Measurements from ENCODE around the gene TPM4. TPM values are rescaled to one million over a fixed set of nuclear protein-coding genes. Genes with fewer than 3 reads are reported as not detected.

Gene TPM4
- total and polyA plus RNA-seq, 2 of the 13 experiments (the other 11 are each of a cell fraction or from before 2014, with no cell fraction given): 180 to 188 TPM

- peak; percentile 95 for TF ChIP-seq HOXA3 (CRISPR knock-in tag; IDR thresholded peaks at IDR 0.05)
- TF ChIP-seq RBFOX2 (IDR thresholded peaks at IDR 0.05; ENCODE audit: low read depth, low read length): peak; percentile 89
- TF ChIP-seq, protein P1, sequence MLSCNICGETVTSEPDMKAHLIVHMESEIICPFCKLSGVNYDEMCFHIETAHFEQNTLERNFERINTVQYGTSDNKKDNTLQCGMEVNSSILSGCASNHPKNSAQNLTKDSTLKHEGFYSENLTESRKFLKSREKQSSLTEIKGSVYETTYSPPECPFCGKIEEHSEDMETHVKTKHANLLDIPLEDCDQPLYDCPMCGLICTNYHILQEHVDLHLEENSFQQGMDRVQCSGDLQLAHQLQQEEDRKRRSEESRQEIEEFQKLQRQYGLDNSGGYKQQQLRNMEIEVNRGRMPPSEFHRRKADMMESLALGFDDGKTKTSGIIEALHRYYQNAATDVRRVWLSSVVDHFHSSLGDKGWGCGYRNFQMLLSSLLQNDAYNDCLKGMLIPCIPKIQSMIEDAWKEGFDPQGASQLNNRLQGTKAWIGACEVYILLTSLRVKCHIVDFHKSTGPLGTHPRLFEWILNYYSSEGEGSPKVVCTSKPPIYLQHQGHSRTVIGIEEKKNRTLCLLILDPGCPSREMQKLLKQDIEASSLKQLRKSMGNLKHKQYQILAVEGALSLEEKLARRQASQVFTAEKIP (CRISPR knock-in tag; IDR thresholded peaks at IDR 0.05; ENCODE audit: borderline replicate concordance): no peak
- TF ChIP-seq TAF1 (CRISPR knock-in tag; IDR thresholded peaks at IDR 0.05): peak; percentile 60
- no peak for TF ChIP-seq CEBPZ (IDR thresholded peaks at IDR 0.05; ENCODE audit: low read length)
- TF ChIP-seq ZNF891 (CRISPR knock-in tag; IDR thresholded peaks at IDR 0.05): no peak
- peak; percentile 17 for TF ChIP-seq RARA (CRISPR knock-in tag; IDR thresholded peaks at IDR 0.05)
- TF ChIP-seq ZNF75D (CRISPR knock-in tag; IDR thresholded peaks at IDR 0.05; ENCODE audit: borderline replicate concordance): no peak
- TF ChIP-seq ZNF318 (CRISPR knock-in tag; IDR thresholded peaks at IDR 0.05): no peak
- no peak for TF ChIP-seq ZFP41 (CRISPR knock-in tag; IDR thresholded peaks at IDR 0.05; ENCODE audit: borderline replicate concordance)
- TF ChIP-seq, protein P2, sequence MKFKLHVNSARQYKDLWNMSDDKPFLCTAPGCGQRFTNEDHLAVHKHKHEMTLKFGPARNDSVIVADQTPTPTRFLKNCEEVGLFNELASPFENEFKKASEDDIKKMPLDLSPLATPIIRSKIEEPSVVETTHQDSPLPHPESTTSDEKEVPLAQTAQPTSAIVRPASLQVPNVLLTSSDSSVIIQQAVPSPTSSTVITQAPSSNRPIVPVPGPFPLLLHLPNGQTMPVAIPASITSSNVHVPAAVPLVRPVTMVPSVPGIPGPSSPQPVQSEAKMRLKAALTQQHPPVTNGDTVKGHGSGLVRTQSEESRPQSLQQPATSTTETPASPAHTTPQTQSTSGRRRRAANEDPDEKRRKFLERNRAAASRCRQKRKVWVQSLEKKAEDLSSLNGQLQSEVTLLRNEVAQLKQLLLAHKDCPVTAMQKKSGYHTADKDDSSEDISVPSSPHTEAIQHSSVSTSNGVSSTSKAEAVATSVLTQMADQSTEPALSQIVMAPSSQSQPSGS (CRISPR knock-in tag; IDR thresholded peaks at IDR 0.05): peak; percentile 71; the same call in 1 of the 2 replicates
These were observed at the start of gene TPM4 (continued) for GRCh38 chr19:16076154-16076957.

All from HepG2 (cell line).